Kidney epithelial cell (primary cell): ENCODE measurements around the gene AVPR1A. TPM values are rescaled to one million over a fixed set of nuclear protein-coding genes. Genes with fewer than 3 reads are reported as not detected.
A peak's percentile ranks its signal among the peaks of the same experiment; 100 is the strongest.
"Not testable (repeated sequence)": the region's sequence is repeated elsewhere in the genome, so short reads cannot be mapped to it uniquely, and the experiment has no call there.

Source experiments
- DNase-seq: peaks from one replicate; pipeline ENCODE4 v3.0.0-alpha.2; 2010; ENCODE audit warnings: low read depth
- H3K27me3 ChIP-seq: 2 replicates; pipeline ENCODE4 v1.6.0; 2011; ENCODE audit warnings: low read length; ENCODE audit not compliant: control insufficient read depth, insufficient read depth
- H3K36me3 ChIP-seq: 2 replicates; pipeline ENCODE4 v1.5.1; 2011; ENCODE audit warnings: low read length; ENCODE audit not compliant: control insufficient read depth, insufficient read depth
- H3K4me3 ChIP-seq: 2 replicates; pipeline ENCODE4 v1.5.1; 2011; ENCODE audit warnings: low read depth, mild to moderate bottlenecking, control low read depth, low read length
- total RNA-seq: library from RNA; depleted of rRNA; stranded (reverse); fragments of >200 nt; gene quantifications from 2 replicates; pipeline ENCODE4 v1.2.3, GENCODE V29; 2015
- TF ChIP-seq, protein P1 (sequence below): IDR thresholded peaks from 2 replicates; pipeline ENCODE4 v1.5.1; 2011; ENCODE audit warnings: mild to moderate bottlenecking, moderate library complexity, low read length, control low read depth, inconsistent platforms; ENCODE audit not compliant: insufficient read depth, poor library complexity, severe bottlenecking

The AVPR1A gene
- 0.13 and 0.14 TPM in 2 replicates for total RNA-seq

DNA sequence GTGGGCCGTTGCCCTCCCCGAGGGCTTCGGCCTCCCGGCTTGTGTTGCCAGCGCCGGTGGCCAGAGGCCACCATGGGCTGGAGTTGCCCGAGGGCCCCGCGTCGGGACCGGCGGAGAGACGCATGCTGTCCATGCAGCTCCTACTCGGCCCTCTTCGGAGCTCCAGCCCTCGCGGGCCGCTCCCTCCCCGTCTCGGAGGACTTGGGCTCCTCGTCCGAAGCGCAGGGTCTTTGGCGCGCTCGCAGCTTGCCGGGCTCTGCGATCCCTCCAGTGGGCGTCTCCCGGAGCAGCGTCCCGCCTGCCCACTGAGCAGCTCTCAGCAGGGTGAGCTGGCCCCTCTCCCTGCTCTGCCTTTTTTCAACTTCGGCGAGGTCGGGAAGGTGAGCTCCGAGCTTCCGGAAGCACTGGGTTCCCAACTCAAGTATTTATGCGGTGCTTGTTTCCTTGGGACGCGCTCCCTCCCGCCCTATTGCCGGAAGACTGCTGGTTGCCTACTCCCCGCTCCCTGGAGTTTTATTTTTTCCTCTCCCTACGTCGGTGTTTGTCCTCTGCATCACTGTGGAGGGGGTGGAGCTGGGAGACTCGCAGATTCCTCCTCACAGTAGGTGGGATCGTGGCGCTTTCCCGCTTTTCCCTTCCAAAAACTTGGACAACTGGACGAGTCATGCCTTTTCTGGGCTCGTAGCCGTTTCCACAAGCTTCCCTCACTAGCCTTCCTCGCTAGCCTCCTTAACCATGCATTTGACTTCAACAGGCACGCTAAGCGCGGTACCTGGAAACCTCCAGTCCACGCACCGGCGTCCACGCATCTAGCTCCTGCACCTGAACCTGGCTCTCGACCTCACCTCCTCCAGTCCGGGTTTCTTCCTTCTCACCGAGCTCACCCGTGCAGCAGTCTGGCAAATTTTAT is at the start of gene AVPR1A:
TSS of gene AVPR1A (minus strand) at position 489 of the 910 bp plus-strand sequence. CDS start at position 124, 365 bp downstream.
- Histone ChIP-seq H3K27me3 (peaks cover 26% of the 10 kb centered on the region), H3K36me3 (no peaks in the 10 kb centered on the region), H3K4me3 (peak within 1 kb of the TSS; percentile 32)
- DNase-seq: no peak
- TF ChIP-seq, protein P1, sequence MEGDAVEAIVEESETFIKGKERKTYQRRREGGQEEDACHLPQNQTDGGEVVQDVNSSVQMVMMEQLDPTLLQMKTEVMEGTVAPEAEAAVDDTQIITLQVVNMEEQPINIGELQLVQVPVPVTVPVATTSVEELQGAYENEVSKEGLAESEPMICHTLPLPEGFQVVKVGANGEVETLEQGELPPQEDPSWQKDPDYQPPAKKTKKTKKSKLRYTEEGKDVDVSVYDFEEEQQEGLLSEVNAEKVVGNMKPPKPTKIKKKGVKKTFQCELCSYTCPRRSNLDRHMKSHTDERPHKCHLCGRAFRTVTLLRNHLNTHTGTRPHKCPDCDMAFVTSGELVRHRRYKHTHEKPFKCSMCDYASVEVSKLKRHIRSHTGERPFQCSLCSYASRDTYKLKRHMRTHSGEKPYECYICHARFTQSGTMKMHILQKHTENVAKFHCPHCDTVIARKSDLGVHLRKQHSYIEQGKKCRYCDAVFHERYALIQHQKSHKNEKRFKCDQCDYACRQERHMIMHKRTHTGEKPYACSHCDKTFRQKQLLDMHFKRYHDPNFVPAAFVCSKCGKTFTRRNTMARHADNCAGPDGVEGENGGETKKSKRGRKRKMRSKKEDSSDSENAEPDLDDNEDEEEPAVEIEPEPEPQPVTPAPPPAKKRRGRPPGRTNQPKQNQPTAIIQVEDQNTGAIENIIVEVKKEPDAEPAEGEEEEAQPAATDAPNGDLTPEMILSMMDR: no peak

GRCh38 chr12:63196168-63196567 is 45.2 kb upstream of the AVPR1A start:
- no peaks in the 10 kb centered on the region for H3K27me3 ChIP-seq
- H3K36me3 ChIP-seq: no peaks in the 10 kb centered on the region
- H3K4me3 ChIP-seq: no peak overlapping the region
- DNase-seq: no peak
- TF ChIP-seq, protein P1: no peak

- DNase-seq: no peak
- TF ChIP-seq, protein P1: no peak
- Histone ChIP-seq H3K27me3 (no peaks in the 10 kb centered on the region), H3K4me3 (no peak overlapping the region), H3K36me3 (no peaks in the 10 kb centered on the region)
Measured at GRCh38 chr12:63179224-63179623, 28.2 kb upstream of the AVPR1A start.

DNA sequence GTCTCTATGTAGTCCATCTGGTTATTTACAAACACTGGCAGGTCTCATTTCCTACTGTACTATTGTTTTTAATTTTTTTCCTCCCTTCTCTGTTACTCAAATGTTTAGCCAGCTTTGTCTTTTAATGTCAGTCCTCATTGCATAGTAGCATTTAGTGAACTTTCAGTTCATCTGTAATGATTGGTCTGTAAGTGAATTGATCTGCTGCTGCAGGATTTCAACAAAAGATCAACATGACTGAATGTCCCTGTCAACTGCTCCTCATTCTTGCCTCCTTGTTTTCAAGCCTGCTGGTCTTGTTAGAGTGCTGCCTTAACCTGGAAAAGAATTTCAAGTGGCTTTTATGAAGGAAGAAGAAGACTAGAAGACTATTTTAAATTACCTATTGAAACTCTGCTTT is 19.3 kb upstream of the AVPR1A start:
- no peak for DNase-seq
- TF ChIP-seq, protein P1: no peak
- Histone ChIP-seq H3K4me3 (no peak overlapping the region), H3K27me3 (peaks cover 2% of the 10 kb centered on the region), H3K36me3 (no peaks in the 10 kb centered on the region)

- not testable (repeated sequence) for H3K27me3 ChIP-seq, H3K4me3 ChIP-seq, H3K36me3 ChIP-seq, DNase-seq
Measured at GRCh38 chr12:63167741-63168140, 16.7 kb upstream of the AVPR1A start.

DNA sequence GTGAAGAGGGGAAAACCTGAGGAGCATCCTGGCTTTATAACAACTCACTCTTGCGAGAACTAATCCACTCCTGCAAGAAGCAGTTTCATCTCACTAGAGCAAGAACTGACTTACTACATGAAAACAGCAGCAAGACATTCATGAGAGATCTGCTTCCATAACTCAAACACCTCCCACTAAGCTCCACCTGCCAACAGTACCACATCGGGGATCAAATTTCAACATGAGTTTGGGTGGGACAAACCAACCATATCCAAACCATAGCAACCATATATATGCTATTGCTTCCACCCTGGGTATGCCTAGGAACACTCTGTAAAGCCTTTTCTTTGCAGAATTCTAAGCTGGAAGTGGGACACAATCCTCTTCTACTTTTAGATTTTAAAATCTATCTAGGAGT is 13.9 kb upstream of the AVPR1A start:
- Histone ChIP-seq H3K27me3 (peaks cover under 1% of the 10 kb centered on the region), H3K36me3 (no peaks in the 10 kb centered on the region), H3K4me3 (no peak overlapping the region)
- no peak for DNase-seq
- TF ChIP-seq, protein P1: no peak
